Amygdala (tissue), 56 donors: ENCODE measurements around the gene FAXDC2.
"Not testable (repeated sequence)": the region's sequence is repeated elsewhere in the genome, so short reads cannot be mapped to it uniquely, and the experiment has no call there.

ENCODE experiments used
- DNase-seq, 56 donors: peaks; one replicate each; lab custom pipeline; 2025; lab: John Stamatoyannopoulos, UW

Gene FAXDC2

DNA sequence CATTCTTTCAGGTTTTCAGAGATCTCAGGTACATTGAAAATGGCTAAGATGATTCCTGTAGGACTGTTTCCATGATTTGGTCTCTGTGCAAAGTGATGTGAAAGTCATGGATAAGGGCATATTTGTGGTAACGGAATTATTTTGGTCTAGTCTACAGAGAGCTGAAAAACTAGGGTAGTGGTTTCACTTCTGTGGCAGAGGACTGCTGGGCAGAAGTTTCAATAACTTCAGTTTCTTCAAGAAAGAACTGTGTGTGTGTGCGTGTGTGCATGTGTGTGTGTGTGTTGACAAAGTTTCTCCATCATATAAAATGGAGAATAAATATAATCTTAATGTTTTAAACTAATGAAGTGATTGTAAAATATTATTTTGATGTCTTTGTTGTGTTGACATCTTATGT lies 12.4 kb upstream of the FAXDC2 start:
- DNase-seq = no peak

DNA sequence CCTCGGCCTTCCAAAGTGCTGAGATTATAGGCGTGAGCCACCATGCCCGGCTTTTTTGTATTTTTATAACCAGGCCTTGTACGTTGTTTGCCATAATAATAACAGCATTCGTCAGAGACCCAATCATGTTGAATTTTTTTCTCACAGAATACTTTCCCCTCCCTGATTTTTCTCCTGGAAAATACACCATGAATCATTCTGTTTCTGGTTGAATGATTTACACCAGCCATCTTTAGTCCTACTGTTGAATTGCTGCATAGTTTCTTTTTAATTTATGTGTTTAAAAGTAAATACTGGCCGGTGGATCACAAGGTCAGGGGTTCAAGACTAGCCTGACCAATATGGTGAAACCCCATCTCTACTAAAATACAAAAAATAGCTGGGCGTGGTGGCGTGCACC lies 11.5 kb upstream of the FAXDC2 start:
- DNase-seq = no peak

DNA sequence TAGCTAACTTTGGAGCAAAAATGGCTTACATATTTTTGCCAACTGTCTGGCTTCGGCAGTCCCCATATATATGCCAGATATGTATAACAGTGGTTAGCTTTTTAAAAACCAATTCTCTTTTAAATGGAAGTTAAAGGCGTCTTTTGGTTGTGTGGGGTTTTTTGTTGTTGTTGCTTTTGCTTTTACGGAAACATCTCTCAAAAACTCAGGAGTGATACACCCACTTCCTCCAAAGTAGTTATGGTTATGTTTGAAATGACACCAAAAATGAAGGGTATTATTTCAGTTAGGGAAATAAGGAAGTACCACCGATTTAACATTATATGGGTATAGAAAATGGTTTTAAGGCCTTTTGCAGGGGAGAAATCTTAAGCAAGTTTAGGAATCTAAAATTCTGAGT lies 10.4 kb upstream of the FAXDC2 start:
- DNase-seq = no peak

DNA sequence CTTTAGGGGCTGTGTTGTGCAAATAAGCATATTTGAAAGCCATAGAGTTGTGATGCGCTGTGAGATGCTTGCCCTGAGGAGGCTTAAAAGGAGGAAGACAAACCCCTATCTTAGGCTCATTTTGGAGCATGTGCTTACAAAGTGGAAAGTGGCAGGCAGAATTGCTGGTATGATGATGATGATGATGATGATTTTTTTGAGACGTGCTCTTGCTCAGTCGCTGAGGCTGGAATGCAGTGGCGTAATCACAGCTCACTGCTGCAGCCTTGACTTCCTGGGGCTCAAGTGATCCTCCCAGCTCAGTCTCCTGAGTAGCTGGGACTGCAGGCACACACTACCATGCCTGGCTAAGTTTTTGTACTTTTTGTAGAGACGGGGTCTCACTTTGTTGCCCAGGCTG lies 9.7 kb upstream of the FAXDC2 start:
- no peak for DNase-seq

DNA sequence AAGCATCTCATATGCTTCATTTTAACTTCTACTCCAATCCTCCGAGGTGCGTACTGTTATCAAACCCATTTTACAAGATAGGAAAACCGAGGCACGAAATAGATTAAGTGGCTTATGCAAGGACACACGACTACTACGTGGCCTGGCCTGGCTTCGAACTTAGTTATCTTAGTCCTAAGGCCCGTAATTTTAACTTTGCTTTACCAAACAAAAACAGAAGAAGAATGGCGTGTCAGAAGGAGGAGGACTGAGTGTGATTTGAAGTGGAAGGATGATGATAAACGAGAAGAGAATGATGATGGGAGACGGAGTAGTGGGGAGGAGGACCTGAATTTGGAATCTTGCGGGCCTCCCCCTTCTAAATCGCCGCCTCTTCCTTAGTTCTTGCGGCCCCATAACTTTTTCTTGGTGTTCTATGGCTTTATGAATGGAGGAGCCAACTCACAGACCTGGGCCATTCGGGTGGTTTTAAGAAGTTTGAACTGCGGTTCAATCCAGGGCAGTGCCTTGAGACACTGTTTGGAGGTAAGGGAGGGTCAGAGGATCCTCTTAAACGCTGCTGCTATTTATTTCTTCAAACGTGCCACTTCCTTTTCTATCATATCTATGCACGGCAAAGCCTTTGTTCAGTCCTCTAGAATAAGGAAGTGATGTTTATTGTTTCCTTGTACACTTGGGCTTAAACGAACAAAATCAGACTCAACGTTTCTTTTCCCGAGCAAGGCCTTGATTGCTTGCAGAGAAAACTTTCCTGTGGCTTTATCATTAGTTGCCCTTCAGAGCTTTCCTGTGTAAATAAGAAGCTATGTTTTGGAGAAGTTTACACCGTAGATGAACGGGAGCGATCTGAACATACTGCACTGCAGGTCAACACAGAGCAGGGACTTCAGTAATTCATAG lies 8.8 kb upstream of the FAXDC2 start:
- no peak for DNase-seq

DNA sequence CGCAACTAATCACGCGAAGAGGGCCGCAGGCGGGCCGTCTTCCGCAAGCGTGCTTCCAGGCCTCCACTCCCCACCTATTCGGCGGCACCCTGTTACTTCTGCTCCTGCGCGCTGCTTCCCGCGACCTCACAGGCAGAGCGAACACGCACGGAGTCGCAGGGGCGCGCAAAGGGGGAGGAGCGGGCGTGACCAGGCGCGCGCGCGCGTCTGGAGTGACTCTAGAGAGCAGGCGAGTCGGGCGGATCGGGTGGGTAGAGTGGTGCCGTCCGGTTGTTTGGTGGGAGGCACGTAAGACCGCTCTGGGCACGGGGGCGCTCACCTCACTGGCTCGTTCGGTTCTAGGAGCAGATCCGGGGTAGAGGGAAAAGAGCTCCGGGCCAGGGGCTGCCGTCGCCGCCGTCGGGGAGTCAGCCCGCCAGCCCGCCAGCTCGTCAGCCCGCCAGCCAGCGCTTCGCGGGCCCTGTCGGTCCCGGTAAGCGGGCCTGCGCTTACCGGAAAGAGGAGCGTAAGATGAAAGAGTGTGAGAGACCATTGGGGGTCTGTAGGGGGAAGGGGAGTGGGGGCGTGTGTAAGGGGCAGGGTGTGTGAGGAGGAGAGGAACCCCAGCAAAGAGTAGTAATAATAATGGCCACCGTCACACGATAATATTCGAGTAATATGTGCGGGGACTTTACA lies 8.0 kb upstream of the FAXDC2 start, which contains the start of gene CNOT8:
TSS of gene CNOT8 (plus strand) at position 331 of the 675 bp plus-strand sequence. CDS start 4,652 bp downstream, outside the sequence.
- peak; percentile 74 to 100 (median 98) for DNase-seq

DNA sequence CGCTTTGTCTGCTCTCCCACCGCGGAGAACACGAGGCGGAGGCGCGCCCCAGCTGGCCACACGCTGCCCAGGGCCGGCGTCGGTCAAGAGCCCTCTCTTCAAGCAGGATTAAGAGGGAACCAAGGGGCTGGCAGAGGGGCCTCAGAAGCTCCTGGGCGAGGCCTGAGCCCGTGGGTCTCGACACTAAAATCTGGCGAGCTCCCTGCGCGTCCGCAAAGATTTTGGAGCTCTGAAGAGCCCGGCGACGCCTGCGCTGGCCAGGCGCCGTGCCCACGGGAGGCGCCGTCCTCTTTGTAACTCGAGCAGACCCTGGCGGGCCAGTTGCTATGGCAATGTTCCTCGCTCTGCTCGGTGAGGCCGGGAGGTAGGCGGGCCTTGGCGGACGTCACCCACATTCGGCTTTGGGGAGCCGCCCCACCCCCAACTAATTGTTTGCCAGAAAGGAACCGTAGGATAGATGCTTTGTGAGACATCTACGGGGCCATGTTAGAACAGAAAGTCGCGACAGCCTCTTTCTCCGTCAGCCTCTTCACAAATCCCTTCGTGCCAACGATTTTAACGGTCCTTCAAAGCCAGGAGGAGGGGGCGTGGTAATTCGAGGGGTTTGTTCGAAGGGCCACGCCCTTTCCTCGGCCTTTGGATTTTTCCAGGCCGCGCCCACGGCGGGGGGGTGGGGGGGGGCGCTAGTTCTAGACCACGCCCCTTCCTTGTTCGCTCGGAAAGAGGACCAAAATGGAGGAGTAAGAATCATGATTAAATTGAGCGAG lies 7.3 kb upstream of the FAXDC2 start:
- DNase-seq = peak; percentile 74 to 100 (median 93)

DNA sequence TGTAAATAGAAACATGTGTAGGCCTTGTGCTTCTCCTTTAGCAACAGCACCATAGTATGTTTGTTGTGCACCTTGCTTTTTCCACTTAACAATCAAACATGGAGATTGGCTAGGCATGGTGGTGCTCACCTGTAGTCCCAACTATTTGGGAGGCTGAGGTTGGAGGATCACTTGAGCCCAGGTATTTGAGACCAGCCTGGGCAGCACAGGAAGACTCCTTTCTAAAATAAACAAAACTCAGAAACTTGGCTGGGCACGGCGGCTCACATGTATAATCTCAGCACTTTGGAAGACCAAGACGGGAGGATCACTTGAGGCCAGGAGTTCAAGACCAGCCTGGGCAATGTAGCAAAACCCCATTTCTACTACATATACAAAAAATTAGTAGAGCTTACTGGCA lies 948 bp upstream of the FAXDC2 start:
- DNase-seq = no peak

DNA sequence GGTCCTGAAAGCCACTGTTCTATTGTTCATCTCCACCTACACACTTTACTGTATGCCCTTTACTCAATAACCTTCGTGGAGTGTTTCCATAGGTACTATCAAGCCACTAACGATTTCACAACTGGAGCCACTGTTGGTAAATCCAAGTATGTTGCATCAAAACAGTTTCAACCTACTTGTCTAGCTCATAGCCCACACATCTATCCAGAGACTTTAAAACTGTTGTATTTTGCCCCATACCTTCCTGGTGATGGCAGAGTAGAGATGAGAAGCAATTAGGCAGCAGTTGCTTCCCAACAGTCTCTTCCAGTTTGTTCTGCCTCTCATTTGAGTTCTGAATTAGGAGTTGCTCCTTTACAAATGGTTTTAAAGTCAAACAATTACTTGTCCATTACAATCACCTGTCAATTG lies 607 bp downstream of the FAXDC2 start:
- DNase-seq = peak in 4 of 56 donors; percentile 6 to 44 (median 24)

DNA sequence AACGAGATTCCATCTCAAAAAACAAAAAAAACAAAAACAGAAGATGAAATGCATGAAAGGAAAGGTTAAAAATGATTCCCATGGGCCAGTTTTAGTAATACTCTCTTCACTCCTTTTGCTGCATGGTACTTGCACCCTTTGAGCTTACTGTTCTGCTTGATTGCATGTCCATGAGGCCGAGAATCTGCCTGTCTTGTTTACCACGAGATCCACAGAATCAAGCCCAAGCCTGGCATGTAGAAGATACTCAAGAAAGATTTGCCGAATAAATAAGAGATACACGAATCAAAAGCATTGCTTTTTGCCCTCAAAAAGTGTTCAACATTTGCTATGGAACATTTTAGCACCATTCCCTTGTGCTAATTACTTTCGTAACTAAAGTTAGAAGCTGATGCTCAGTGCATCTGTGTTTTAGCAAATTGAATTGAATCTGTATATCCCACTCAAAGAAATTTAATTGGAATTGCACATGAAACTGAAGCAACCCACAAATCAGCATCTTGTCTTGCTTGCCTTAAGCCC lies 1.1 kb downstream of the FAXDC2 start:
- peak in 8 of 56 donors; percentile 2 to 34 (median 10) for DNase-seq

DNA sequence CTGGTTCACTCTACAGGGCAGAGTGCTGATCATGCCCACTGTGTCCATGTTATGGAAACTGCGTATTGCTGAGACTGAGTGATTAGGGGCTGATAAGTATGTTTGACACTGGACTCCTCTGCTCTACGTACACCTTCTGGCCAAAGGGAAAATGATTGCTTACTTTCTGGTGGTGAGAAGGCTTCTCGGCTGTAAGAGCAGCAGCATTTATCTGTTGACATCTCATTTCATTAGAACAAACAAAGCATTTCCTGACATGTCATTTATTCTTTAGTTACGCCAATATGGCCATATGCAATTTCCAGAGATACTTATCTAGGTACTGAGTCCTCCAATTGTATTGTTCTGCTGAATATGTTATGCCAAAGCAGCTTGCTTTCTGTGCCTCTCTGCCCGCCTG lies 5.6 kb downstream of the FAXDC2 start:
- DNase-seq = no peak

DNA sequence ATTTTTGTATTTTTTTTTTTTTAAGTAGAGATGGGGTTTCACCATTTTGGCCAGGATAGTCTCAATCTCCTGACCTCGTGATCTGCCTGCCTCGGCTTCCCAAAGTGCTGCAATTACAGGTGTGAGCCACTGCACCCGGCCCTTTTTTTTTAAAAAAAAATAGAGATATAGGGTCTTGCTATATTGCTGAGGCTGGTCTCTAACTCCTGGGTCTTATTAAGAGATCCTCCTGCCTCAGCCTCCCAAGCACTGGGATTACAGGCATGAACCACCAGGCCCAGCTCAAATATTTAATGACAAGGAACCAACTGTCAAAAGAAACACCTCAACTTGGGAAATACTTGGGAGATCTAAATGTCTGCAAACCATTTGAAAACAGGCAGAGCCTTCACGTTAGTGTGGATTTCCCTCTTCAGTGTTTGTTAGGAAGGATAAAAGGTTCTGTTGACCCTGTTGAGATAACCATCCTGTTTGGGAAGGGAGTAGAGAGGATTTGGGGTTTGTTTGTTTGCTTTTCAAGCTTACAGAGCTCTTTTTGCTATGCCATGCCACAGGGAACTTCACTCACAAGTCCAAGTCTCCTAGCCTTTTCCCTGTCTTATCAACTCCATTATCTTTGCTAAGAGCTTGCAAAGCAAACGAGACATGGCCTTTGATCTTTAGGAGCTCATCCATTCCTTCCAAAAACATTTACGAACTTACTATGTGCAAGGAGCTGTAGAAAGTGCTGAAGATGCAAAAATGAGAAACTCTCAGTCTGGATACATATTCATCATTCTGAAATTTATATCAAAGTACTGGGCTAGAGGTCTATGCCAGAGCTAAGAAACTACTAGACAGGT lies 7.5 kb downstream of the FAXDC2 start:
- DNase-seq = no peak

DNA sequence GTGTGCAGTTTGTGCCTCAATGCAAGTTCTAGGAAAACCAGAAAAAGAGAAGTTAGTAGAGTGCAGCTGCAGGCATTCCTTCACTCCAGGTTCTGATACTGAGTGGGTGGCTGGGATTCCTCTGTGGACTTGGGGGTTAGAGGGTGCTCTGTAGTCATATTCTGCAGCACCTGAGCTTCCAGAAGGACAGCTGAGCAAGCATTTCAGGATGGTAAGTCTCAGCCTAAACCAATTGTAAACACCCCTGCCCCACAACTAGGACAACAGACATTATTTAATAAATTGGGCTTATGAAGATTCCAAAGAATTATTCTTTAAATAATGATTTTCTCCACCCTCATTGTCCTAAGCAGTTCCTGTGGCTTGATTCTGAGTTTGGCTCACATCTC lies 9.1 kb downstream of the FAXDC2 start:
- DNase-seq = no peak

DNA sequence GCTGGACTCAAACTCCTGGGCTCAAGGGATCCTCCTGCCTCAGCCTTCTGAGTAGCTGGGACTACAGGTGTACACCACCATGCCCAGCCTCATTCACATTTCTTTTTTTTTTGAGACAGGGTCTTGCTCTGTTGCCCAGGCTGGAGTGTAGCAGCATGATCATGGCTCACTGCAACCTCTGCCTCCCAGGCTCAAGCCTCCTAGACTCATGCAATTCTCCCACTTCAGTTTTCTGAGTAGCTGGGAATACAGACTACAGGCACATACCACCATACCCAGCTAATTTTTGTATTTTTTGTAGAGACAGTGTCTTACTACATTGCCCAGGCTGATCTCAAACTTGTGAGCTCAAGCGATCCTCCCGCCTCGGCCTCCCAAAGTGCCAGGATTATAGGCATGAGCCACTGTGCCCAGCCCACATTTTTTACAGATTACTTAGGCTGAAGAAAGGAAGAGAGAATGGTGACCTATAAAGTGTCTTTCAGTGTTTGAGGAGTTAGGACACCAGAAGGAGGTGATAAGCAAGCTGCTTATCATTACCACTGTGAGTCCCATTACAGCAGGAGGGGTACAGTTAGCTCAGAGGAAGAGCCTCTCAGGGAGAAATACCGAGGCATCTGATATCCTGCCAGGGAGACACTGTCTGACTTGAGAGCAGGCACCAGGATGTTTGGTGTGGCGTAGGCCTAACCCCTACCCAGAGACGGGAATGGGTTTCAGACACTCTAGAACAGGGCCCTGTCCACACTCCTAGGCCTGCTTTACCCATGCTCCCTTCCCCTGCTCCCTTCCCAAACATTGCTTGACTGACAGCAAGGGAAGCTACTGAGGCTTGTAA lies 9.7 kb downstream of the FAXDC2 start:
- no peak for DNase-seq

DNA sequence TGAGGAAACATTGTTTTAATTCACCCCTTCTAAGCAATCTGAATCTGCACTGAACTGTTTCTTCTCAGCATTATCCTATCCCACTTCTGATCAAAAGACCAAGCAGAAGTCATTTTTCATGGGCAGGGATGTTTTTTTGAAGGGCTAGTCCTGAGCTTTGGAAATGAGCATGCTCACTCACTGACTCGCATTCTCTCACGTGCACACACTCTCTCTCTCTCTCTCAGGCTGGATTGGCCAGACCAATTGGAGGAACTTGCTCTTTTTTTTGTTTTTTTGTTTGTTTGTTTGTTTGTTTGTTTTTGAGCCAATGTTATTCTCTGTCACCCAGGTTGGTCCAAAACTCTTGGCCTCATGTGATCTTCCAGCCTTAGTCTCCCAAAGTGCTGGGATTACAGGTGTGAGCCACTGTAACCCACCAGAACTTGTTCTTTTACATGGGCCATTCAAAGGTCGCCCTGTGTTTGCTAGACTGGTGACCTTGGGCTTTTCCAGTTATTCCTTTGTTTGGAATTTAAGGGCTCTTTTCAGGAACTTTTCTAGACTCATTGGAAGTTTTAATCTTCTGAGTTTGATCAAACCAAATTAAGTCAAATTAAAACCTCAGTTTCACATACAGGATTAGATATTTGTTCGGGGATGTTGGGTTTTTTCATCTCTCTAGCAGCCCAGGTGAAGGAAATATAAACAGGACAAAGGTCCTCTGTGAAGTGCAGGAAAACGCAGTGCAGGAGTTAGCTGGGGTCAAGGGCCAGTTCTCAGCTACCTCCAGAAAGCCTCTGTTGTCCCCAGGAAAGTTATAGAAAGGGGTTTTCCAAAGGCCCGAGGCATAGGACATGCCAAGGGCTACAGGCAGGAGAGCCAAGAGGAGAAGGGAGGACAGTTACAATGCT lies 13.1 kb downstream of the FAXDC2 start:
- DNase-seq = no peak

DNA sequence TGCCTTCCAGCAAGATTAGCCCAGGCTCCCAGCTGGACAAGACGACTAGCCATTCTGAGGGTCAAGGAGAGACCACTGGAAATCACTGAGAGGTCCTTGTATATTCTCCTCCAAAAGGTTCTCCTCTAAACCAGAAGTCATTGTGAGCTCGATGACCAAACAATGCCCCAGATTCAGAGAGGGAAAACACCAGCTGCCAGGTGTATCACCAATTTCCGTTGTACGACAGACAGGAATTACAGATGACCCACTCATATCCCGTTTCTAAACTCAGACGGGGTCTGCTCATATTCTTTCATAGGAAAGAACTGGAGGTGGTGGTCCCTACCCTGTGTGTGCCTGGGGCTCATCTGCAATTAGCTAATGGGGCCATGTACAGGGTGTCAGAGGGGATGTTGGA lies 14.2 kb downstream of the FAXDC2 start:
- DNase-seq = no peak

DNA sequence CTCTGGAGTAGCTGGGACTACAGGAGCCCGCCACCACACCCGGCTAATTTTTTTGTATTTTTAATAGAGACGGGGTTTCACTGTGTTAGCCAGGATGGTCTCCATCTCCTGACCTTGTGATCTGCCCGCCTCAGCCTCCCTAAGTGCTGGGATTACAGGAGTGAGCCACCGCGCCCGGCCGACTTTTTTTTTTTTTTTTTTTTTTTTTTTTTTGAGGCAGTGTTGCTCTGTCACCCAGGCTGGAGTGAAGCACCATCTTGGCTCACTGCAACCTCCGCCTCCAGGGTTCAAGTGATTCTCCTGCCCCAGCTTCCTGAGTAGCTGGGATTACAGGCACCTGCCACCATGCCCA lies 14.7 kb downstream of the FAXDC2 start:
- DNase-seq = not testable (repeated sequence)

DNA sequence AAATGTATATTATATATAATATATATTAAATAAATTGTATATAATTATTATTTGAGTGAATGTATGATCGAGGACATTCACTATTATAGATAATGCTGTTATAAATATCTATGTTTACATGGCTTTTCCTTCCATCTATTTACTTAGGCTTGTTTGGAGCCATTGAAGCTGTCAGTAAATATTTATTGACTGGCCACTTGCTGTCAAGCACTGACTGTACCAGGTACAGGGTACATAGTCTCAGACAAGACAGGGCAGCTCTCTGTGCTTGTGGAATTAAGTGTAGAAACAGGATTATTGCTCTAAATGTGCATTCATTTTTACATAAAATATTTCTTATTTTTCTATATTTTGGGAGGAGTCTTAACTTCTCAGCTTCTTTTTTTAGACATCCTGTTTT lies 16.4 kb downstream of the FAXDC2 start:
- DNase-seq = no peak
